LNCAP (cell line): Measurements from ENCODE around the gene PDE1C.

Experiments
- CTCF ChIP-seq: fragments of 450-650 bp; IDR thresholded peaks from 2 replicates; pipeline ENCODE4 v1.5.1; 2017; ENCODE audit warnings: mild to moderate bottlenecking

PDE1C gene

GRCh38 chr7:32051128-32051527 lies 19.1 kb downstream of the PDE1C start:
- TF ChIP-seq CTCF: no peak

- no peak for TF ChIP-seq CTCF
Measured at GRCh38 chr7:32049599-32049998, 20.6 kb downstream of the PDE1C start.

DNA sequence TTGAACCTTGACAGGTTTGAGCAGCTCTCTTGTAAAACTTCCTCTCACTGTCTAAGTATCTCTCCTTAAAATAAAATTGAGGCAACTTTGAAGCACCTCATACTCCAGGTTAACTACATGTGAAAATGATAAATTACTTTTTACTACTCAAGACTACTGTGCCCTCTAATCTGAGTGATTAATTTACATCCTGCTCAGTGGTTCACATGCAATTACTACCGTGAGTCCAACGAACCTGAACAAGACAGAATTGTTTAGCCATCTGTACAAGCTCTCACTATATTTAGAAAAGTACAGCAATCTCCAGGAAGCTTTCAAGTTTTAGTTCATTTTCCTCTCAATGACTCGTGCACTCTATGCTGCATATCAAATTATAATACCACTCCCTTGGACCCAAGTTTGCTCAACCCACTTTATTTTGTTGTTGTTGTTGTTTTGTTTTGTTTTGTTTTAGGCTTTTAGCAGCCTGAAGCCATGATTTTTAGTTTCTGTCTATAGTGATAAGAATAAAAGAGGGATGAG lies 21.2 kb downstream of the PDE1C start:
- TF ChIP-seq CTCF: no peak

DNA sequence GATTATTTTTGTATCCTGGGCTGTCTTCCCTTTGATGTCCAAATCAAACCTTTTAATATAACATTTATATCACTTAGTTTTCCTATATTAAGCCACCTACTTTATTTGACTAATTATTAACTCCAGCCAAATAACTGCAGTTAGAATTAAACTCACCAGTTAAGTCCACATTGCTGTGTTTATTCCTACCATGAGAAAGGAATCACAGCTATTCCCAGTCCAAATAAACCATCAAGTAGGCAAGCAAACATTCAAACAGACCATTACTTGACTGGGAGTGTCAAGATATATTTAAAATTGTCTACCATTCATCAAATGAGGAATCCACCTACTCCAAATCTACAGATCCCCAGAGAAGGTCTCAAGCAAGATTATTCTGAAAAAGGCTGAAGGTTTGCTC lies 22.4 kb downstream of the PDE1C start:
- TF ChIP-seq CTCF: no peak

DNA sequence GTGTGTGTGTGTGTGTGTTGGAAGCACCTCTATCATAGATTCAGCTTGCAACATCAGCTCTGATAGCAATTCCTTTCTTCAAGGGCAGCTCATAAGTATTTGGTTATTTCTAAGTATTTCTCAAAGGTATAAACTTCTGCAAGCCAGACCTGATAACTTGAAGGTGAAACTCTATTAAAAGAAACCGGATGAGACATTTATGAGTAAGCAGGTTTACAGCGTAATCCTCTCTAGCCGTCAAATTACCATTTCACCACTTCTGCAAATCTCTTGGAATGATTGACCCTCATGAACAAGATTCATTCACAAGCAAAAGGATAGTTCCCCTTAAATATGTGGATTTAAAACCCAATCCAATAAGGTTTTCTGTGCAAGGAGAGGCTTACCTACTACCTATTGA lies 23.1 kb downstream of the PDE1C start:
- no peak for TF ChIP-seq CTCF

DNA sequence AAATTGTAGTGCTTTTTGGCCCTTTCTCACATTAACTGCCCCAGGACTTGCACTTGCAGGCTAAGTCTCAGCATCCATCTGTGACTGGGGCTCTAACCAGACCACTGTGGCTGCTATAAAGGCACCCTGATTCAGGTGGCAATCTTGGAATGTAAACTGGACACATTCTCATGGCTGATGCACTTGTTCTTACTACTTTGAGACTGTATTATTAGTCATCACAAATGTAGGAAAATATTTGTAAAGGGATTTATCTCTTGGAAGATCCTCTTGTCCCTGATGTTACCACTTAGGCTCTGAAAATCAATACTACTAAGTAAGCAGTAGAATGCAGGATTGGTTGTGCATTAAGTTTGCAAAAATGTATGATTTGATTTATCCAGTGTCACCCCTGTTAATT lies 25.0 kb downstream of the PDE1C start:
- no peak for TF ChIP-seq CTCF

GRCh38 chr7:32044739-32045138 lies 25.5 kb downstream of the PDE1C start:
- no peak for TF ChIP-seq CTCF

- TF ChIP-seq CTCF: no peak
Measured at GRCh38 chr7:32043688-32044087, 26.5 kb downstream of the PDE1C start.
